Myocyte (in vitro differentiated cells): ENCODE measurements around the gene UIMC1. TPM values are rescaled to one million over a fixed set of nuclear protein-coding genes. Genes with fewer than 3 reads are reported as not detected.
"Not testable (repeated sequence)": the region's sequence is repeated elsewhere in the genome, so short reads cannot be mapped to it uniquely, and the experiment has no call there.

Source experiments
- DNase-seq: peaks from one replicate; pipeline ENCODE4 v3.0.0-alpha.2; 2012; ENCODE audit warnings: low read depth
- total RNA-seq: library from RNA; depleted of rRNA; stranded (reverse); fragments of >200 nt; gene quantifications from 2 replicates; pipeline ENCODE4 v1.2.3, GENCODE V29; 2014

UIMC1 gene
- total RNA-seq, 1 donor from 2014 or later = 25.8 TPM

GRCh38 chr5:176873011-176873410 lies 133.6 kb downstream of the UIMC1 start:
- not testable (repeated sequence) for DNase-seq

- DNase-seq = not testable (repeated sequence)
Observed at GRCh38 chr5:176872586-176872985, 134.0 kb downstream of the UIMC1 start.

- not testable (repeated sequence) for DNase-seq
Observed at GRCh38 chr5:176870644-176871043, 135.9 kb downstream of the UIMC1 start.

GRCh38 chr5:176870110-176870591 lies 136.4 kb downstream of the UIMC1 start:
- DNase-seq = peak; percentile 59

GRCh38 chr5:176869501-176870109 lies 137.0 kb downstream of the UIMC1 start:
- no peak for DNase-seq

GRCh38 chr5:176868731-176869130 lies 137.8 kb downstream of the UIMC1 start:
- no peak for DNase-seq

GRCh38 chr5:176868126-176868525 lies 138.5 kb downstream of the UIMC1 start:
- DNase-seq = no peak

GRCh38 chr5:176866707-176867310 lies 139.8 kb downstream of the UIMC1 start:
- DNase-seq = no peak

GRCh38 chr5:176865964-176866363 lies 140.6 kb downstream of the UIMC1 start:
- DNase-seq = no peak

- DNase-seq = no peak
Observed at GRCh38 chr5:176864755-176865154, 141.8 kb downstream of the UIMC1 start.

- no peak for DNase-seq
Observed at GRCh38 chr5:176863765-176864098, 142.8 kb downstream of the UIMC1 start.

- DNase-seq = no peak
Observed at GRCh38 chr5:176863041-176863764, 143.4 kb downstream of the UIMC1 start.

- DNase-seq = no peak
Observed at GRCh38 chr5:176862330-176862995, 144.1 kb downstream of the UIMC1 start.

- DNase-seq = no peak
Observed at GRCh38 chr5:176861276-176861675, 145.3 kb downstream of the UIMC1 start.

GRCh38 chr5:176860381-176860780 lies 146.2 kb downstream of the UIMC1 start:
- DNase-seq = no peak

GRCh38 chr5:176859916-176860315 lies 146.7 kb downstream of the UIMC1 start:
- no peak for DNase-seq

- DNase-seq = no peak
Observed at GRCh38 chr5:176857894-176858273, 148.7 kb downstream of the UIMC1 start.

- DNase-seq = no peak
Observed at GRCh38 chr5:176857216-176857893, 149.2 kb downstream of the UIMC1 start.

- DNase-seq = no peak
Observed at GRCh38 chr5:176856746-176857145, 149.8 kb downstream of the UIMC1 start.

GRCh38 chr5:176855598-176855997 lies 151.0 kb downstream of the UIMC1 start:
- no peak for DNase-seq
